ENCODE results near the gene ADGRA3.
A peak's percentile ranks its signal among the peaks of the same experiment; 100 is the strongest.

The ADGRA3 gene

DNA sequence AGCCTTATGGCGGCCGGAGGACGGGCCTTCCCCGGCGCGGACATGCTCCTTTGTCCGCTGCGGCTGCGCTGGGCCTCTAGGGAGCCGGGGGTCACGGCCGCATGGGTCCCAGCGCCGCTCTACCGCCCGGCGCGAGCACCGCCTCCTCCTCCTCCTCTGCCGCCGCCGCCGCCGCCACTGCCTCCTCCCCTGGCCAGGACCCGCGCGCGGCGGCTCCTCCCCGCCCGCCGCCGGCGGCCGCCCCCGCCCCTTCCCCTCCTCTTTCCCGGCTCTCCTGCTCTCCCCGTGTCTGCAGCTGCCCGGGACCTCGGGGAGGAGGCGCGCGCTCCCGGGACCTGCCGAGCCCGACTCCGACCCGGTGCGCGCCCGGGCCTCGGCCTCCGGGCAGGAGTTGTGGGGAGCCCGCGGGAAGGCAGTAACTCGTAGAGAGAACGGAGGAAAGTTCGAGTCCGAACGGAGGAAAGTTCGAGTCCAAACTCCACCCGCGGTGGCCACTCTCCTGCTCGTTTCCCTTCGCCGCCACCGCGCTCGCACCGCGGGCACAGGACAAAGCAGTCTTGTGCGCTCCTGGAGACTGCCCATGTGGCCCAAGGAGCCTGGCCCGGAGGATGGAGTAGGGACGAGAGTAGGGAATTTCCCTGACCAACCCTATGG is at the start of gene ADGRA3:
TSS of gene ADGRA3 (minus strand) at position 179 of the 654 bp plus-strand sequence. CDS start 282 bp downstream, outside the sequence.
- Histone ChIP-seq H4K20me1 (peaks cover 0 to 34% (median 11%) of the 10 kb centered on the region in 11 experiments; a peak in 8 of 22 replicates), H3K4me3 (peak within 1 kb of the TSS; percentile 72 to 92 (median 80)), H3K4me1 (peaks cover 16 to 28% (median 20%) of the 10 kb centered on the region in 10 experiments), H3K9me3 (replicated peaks in 1 of 11) (peaks cover 0 to 4% (median 0%) of the 10 kb centered on the region in 11 experiments; a peak in 1 of 22 replicates), H3K36me3 (peaks cover 0 to 10% (median 0%) of the 10 kb centered on the region in 11 experiments; a peak in 5 of 22 replicates), H3K27ac (peak within 1 kb of the TSS in 10 of 11 experiments; percentile 70 to 97 (median 95); a peak in 21 of 22 replicates), H3K27me3 (no peaks in the 10 kb centered on the region), H3K9ac (peak within 1 kb of the TSS; percentile 75 to 98 (median 95)), H3K4me2 (peak within 1 kb of the TSS; percentile 75 to 99 (median 88))
- no peak for TF ChIP-seq Cebpa-rat (IDR thresholded peaks at IDR 0.05)

DNA sequence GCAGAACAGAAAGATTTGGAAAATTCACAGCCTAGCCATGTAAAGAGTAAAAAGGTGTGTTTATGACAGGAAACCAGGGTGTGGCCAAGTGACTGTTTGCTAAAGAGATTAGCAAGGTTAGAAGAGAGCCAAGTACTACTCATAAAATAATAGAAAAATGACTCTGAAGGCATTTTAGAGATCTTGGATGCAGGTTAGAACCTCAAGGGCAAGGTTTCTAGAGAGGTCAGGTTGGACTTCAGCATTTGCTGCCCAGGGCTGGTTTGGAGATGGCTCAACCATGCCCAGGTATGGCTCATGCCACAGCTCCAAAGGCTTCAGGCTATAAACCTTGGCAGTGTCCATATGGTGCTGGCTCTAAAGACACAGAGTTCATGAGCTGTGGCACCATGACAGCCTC is 40.6 kb upstream of the ADGRA3 start:
- no peaks in the 10 kb centered on the region for H3K36me3 ChIP-seq
- H3K4me1 ChIP-seq: no peaks in the 10 kb centered on the region
- H3K4me3 ChIP-seq: no peak overlapping the region
- no peaks in the 10 kb centered on the region for H3K27me3 ChIP-seq
- H3K9me3 ChIP-seq (replicated peaks in 1 of 11): no peaks in the 10 kb centered on the region; a peak in 1 of 22 replicates
- no peak overlapping the region for H3K4me2 ChIP-seq
- no peak for TF ChIP-seq Cebpa-rat (IDR thresholded peaks at IDR 0.05)
- H3K27ac ChIP-seq: no peak overlapping the region
- H4K20me1 ChIP-seq: no peaks in the 10 kb centered on the region; a peak in 1 of 22 replicates
- H3K9ac ChIP-seq: no peak overlapping the region

DNA sequence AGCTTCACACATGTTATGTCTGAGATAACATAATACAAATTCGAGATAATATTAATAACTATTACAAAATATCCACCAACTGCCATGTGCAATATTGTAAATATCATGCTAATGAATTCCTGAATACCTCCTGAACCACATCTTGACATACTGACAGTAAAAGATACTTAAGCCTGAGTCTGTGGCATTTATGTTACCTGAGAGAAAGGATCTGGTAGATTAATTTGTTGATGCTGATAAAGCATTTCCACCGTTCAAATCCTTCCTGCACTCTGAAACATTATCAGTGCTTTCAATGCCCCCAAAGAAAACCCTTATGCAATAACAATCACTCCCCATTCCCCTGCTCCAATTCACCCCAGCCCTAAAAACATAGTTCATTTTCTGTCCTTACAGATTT is 38.8 kb upstream of the ADGRA3 start:
- H3K9ac ChIP-seq: no peak overlapping the region
- TF ChIP-seq Cebpa-rat (IDR thresholded peaks at IDR 0.05): no peak
- no peak overlapping the region for H3K4me2 ChIP-seq
- no peaks in the 10 kb centered on the region; a peak in 1 of 22 replicates for H3K9me3 ChIP-seq (replicated peaks in 1 of 11)
- no peaks in the 10 kb centered on the region; a peak in 1 of 22 replicates for H4K20me1 ChIP-seq
- H3K27me3 ChIP-seq: no peaks in the 10 kb centered on the region
- no peak overlapping the region for H3K27ac ChIP-seq
- no peak overlapping the region for H3K4me3 ChIP-seq
- no peaks in the 10 kb centered on the region for H3K36me3 ChIP-seq
- H3K4me1 ChIP-seq: no peaks in the 10 kb centered on the region

GRCh38 chr4:22553560-22553959 is 37.7 kb upstream of the ADGRA3 start:
- TF ChIP-seq Cebpa-rat (IDR thresholded peaks at IDR 0.05): no peak
- no peaks in the 10 kb centered on the region for H3K27me3 ChIP-seq
- H3K4me1 ChIP-seq: no peaks in the 10 kb centered on the region
- H3K9me3 ChIP-seq (replicated peaks in 1 of 11): no peaks in the 10 kb centered on the region; a peak in 1 of 22 replicates
- H4K20me1 ChIP-seq: no peaks in the 10 kb centered on the region; a peak in 1 of 22 replicates
- no peak overlapping the region for H3K4me3 ChIP-seq
- H3K9ac ChIP-seq: no peak overlapping the region
- H3K27ac ChIP-seq: no peak overlapping the region
- H3K4me2 ChIP-seq: no peak overlapping the region
- H3K36me3 ChIP-seq: no peaks in the 10 kb centered on the region

DNA sequence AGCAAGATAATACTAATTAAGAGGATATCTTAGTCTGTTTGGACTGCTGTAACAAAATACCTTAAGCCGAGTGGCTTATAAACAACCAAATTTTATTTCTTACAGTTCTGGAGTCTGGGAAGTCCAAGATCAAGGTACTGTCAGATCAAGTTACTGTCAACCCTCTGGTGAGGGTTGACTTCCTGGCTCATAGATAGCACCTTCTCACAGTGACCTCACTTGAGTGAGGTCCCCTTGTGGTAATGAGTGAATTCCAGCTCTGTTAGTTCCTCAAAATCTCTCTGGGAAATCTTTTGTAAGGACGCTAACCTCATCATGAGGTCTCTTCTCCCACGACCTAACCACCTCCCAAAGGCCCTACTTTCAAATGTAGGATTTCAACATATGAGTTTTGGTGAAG is 36.9 kb upstream of the ADGRA3 start:
- Histone ChIP-seq H3K4me1 (no peaks in the 10 kb centered on the region), H4K20me1 (no peaks in the 10 kb centered on the region; a peak in 1 of 22 replicates), H3K4me3 (no peak overlapping the region), H3K36me3 (no peaks in the 10 kb centered on the region), H3K27ac (no peak overlapping the region), H3K9me3 (replicated peaks in 1 of 11) (peaks cover 0 to 3% (median 0%) of the 10 kb centered on the region in 11 experiments; a peak in 6 of 22 replicates), H3K9ac (no peak overlapping the region), H3K4me2 (no peak overlapping the region), H3K27me3 (no peaks in the 10 kb centered on the region)
- TF ChIP-seq Cebpa-rat (IDR thresholded peaks at IDR 0.05): no peak

DNA sequence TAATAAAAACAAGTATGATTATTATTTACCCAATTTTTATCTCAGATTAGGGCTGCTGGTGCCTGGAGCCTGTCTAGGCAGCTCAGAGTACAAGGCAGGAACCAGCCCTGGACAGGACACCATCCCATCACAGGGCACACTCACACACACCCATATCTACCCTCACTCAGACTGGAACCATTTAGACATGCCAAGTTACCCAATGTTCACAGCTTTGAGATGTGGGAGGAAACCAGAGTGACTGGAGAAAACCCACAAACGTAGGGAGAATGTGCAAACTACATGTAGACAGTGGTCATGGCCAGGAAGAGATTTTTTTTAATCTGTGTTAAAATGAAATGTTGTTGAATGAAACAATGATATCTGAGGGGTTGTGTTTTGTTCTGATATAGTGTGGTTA is 35.7 kb upstream of the ADGRA3 start:
- TF ChIP-seq Cebpa-rat (IDR thresholded peaks at IDR 0.05): no peak
- H3K9me3 ChIP-seq (replicated peaks in 1 of 11): peaks cover 7 to 15% (median 10%) of the 10 kb centered on the region in 11 experiments; a peak in 21 of 22 replicates
- H3K4me3 ChIP-seq: no peak overlapping the region
- H3K27ac ChIP-seq: no peak overlapping the region
- no peaks in the 10 kb centered on the region for H3K36me3 ChIP-seq
- no peaks in the 10 kb centered on the region for H3K4me1 ChIP-seq
- no peaks in the 10 kb centered on the region for H3K27me3 ChIP-seq
- H3K9ac ChIP-seq: no peak overlapping the region
- H4K20me1 ChIP-seq: no peaks in the 10 kb centered on the region
- H3K4me2 ChIP-seq: no peak overlapping the region

GRCh38 chr4:22546299-22546698 is 30.4 kb upstream of the ADGRA3 start:
- H3K36me3 ChIP-seq: no peaks in the 10 kb centered on the region
- no peaks in the 10 kb centered on the region for H3K4me1 ChIP-seq
- no peak overlapping the region for H3K4me3 ChIP-seq
- H4K20me1 ChIP-seq: no peaks in the 10 kb centered on the region
- no peak overlapping the region for H3K4me2 ChIP-seq
- no peak overlapping the region for H3K27ac ChIP-seq
- no peaks in the 10 kb centered on the region for H3K27me3 ChIP-seq
- H3K9ac ChIP-seq: no peak overlapping the region
- no peak for TF ChIP-seq Cebpa-rat (IDR thresholded peaks at IDR 0.05)
- peaks cover 22 to 33% (median 25%) of the 10 kb centered on the region in 11 experiments for H3K9me3 ChIP-seq (replicated peaks in 1 of 11)

DNA sequence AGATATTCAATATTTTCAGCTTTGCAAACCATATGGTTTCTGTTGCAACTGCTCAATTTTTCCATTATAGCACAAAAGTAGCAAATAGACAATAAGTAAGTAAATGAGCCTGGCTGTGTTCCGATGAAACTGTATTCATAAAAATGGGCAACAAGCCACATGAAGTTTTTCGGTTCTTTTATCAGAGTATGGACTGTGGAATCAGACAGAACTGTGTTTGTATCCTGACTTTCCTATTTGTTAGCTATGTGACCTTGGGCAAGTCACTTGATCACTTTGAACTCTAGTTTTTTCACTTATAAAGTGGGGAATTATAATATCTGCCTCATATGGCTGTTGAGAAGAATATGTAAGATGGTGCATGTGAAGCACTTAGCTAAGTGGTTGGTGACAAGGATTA is 23.4 kb upstream of the ADGRA3 start:
- Histone ChIP-seq H4K20me1 (no peaks in the 10 kb centered on the region), H3K9me3 (replicated peaks in 1 of 11) (peaks cover 13 to 20% (median 17%) of the 10 kb centered on the region in 11 experiments), H3K4me1 (no peaks in the 10 kb centered on the region), H3K27ac (no peak overlapping the region), H3K9ac (no peak overlapping the region), H3K4me3 (no peak overlapping the region), H3K36me3 (no peaks in the 10 kb centered on the region), H3K4me2 (no peak overlapping the region), H3K27me3 (no peaks in the 10 kb centered on the region)
- TF ChIP-seq Cebpa-rat (IDR thresholded peaks at IDR 0.05): no peak

- Histone ChIP-seq H3K9ac (no peak overlapping the region), H3K36me3 (no peaks in the 10 kb centered on the region), H3K4me2 (no peak overlapping the region), H4K20me1 (no peaks in the 10 kb centered on the region), H3K9me3 (replicated peaks in 1 of 11) (peaks cover 27 to 34% (median 31%) of the 10 kb centered on the region in 11 experiments), H3K27ac (no peak overlapping the region), H3K4me1 (no peaks in the 10 kb centered on the region), H3K27me3 (no peaks in the 10 kb centered on the region), H3K4me3 (no peak overlapping the region)
- no peak for TF ChIP-seq Cebpa-rat (IDR thresholded peaks at IDR 0.05)
These were observed 22.0 kb upstream of the ADGRA3 start for GRCh38 chr4:22537864-22538263.

DNA sequence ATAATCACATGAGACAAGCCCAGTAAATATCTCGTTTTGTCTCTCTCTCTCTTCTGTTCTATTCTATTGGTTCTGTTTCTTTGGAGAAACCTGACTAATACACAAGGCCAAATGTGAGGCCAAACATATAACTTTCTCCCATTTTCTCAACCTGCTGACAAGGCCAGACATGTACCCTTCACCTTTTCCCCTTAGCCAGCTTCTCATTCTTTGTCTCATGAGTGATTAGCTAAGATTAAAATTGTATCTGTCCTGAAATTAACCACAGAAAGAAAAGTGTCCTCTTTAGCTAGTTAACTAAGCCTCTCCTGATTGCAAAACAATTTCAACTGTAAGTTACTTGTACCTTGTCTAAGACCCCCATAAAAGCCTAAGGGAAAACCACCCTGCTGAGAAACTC is 18.5 kb upstream of the ADGRA3 start:
- H4K20me1 ChIP-seq: no peaks in the 10 kb centered on the region
- TF ChIP-seq Cebpa-rat (IDR thresholded peaks at IDR 0.05): no peak
- H3K4me1 ChIP-seq: no peaks in the 10 kb centered on the region
- no peak overlapping the region for H3K9ac ChIP-seq
- no peaks in the 10 kb centered on the region for H3K36me3 ChIP-seq
- H3K4me2 ChIP-seq: no peak overlapping the region
- peaks cover 37 to 49% (median 40%) of the 10 kb centered on the region in 11 experiments for H3K9me3 ChIP-seq (replicated peaks in 1 of 11)
- H3K27me3 ChIP-seq: no peaks in the 10 kb centered on the region
- H3K4me3 ChIP-seq: no peak overlapping the region
- no peak overlapping the region for H3K27ac ChIP-seq

All from BLaER1 treated with 17β-estradiol and CSF1 and Interleukin-3, amounts not matched to agents 10 nM and 100 nM (cell line).